Amniotic stem cell (primary cell): ENCODE measurements around the gene TUT7.

Experiments
- DNase-seq: peaks from one replicate; lab custom pipeline; 2025; lab: John Stamatoyannopoulos, UW

The TUT7 gene

DNA sequence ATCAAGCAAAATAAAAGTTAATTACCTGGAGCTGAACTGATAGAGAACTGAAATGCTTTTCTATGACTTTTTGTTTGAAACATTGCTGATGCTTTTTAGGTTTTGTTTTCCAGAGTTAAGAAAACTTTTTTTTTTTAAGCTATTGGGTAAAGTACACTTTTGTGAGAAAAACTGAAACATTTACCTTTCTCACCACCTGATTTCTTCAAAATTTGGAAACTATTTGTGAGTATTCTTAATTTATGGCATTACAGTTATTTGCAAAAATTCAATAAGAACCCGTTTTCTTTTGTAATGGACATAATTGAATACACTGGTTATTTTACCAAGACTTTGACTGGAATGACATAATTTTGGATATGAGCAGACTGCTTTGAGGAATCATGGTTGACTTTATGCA is 101.3 kb downstream of the TUT7 start:
- no peak for DNase-seq

DNA sequence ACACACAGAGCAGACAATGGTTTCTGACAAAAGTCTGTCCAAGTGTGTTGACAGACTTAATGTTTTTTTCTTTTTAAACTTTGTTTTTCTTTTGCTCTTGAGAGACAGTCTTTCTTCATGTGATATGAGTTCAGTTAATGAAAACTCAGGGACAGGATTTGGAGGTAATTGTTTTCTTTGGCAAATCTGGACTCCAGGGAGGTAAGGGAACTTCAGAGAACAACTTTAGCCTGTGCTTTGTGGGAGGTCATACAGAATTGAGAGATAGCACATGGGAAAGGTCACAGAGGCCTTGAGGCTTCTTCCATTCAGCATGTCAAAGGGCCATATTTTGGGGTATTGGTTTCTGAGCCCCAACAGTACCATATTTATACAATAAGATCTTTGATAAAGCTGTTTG is 104.1 kb downstream of the TUT7 start:
- DNase-seq = no peak

- DNase-seq = no peak
Observed at GRCh38 chr9:86248746-86249145, 105.5 kb downstream of the TUT7 start.

GRCh38 chr9:86246752-86247161 is 107.5 kb downstream of the TUT7 start:
- no peak for DNase-seq

DNA sequence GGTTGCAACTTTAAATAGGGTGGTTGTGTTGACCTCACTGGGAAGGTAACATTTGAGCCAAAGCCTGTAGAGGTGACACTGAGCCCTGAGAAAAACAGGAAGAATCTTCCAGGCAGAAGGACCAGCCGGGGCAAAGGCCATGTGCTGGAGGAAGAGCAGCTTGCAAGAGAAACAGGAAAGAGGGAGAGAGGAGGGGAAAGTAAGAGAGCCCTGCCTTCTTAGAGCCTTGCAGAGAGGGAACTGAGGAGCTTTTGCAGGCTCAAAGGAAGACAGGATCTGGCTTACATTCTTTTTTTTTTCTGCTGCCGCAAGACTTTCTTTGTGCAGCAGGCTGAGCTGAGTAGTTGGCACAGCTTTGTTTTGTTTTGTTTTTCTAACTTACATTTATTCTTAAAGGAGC is 112.1 kb downstream of the TUT7 start:
- DNase-seq = no peak

GRCh38 chr9:86241216-86241615 is 113.0 kb downstream of the TUT7 start:
- no peak for DNase-seq

- DNase-seq = no peak
Observed at GRCh38 chr9:86238861-86239770, 115.1 kb downstream of the TUT7 start.
